PC-9 (cell line): ENCODE data around the gene BRAF. TPM values are rescaled to one million over a fixed set of nuclear protein-coding genes. Genes with fewer than 3 reads are reported as not detected.

ENCODE experiments used
- BruUV-seq: library from RNA; stranded (reverse); fragments of 400-500 nt; replicated peaks from 2 replicates; lab custom pipeline; 2021; lab: Mats Ljungman, UMichigan
- CTCF ChIA-PET: fragments of 300-600 bp; sonication (Branson Sonifier 250); formaldehyde crosslinking; loops from one replicate; lab custom pipeline; 2022; ENCODE audit warnings: antibody characterized with exemption; lab: Charles Lee
- POLR2A ChIA-PET: fragments of 300-600 bp; sonication (Branson Sonifier 250); formaldehyde crosslinking; loops from one replicate; lab custom pipeline; 2022; ENCODE audit warnings: antibody characterized with exemption; ENCODE audit not compliant: unreplicated experiment; lab: Charles Lee
- DNase-seq, 2 experiments: peaks; one replicate each; pipeline versions ENCODE4 v3.0.0 to v3.0.0-alpha.2; 2015 to 2022; ENCODE audit warnings: mixed read lengths in 1 of 2
- H2AFZ ChIP-seq: fragments of 200-600 bp; sonication (generic); 2 replicates; pipeline ENCODE4 v1.8.1; 2017; ENCODE audit warnings: antibody characterized with exemption
- H3F3A ChIP-seq: fragments of 200-600 bp; sonication (generic); 2 replicates; pipeline ENCODE4 v1.8.1; 2017; ENCODE audit warnings: antibody characterized with exemption, mild to moderate bottlenecking, low read depth; ENCODE audit not compliant: insufficient read depth
- H3K27ac ChIP-seq: fragments of 200-600 bp; sonication (generic); 2 replicates; pipeline ENCODE4 v1.6.1; 2016; ENCODE audit warnings: mixed run types
- H3K27me3 ChIP-seq: fragments of 200-600 bp; sonication (generic); 2 replicates; pipeline ENCODE4 v1.6.1; 2016; ENCODE audit warnings: low read depth, mixed run types; ENCODE audit not compliant: insufficient read depth
- H3K36me3 ChIP-seq: fragments of 200-600 bp; sonication (generic); 2 replicates; pipeline ENCODE4 v1.6.1; 2016; ENCODE audit warnings: low read depth, mixed run types
- H3K4me1 ChIP-seq: fragments of 200-600 bp; sonication (generic); replicated peaks from 2 replicates; pipeline ENCODE4 v1.6.1; 2016; ENCODE audit warnings: mixed run types; ENCODE audit not compliant: insufficient read depth
- H3K4me2 ChIP-seq: fragments of 200-600 bp; sonication (generic); 2 replicates; pipeline ENCODE4 v1.6.1; 2017; ENCODE audit warnings: mixed run types
- H3K4me3 ChIP-seq: fragments of 200-600 bp; sonication (generic); 2 replicates; pipeline ENCODE4 v1.6.1; 2016; ENCODE audit warnings: mixed run types
- H3K79me2 ChIP-seq: fragments of 200-600 bp; sonication (generic); 2 replicates; pipeline ENCODE4 v1.6.1; 2017; ENCODE audit warnings: low read depth, mixed run types
- H3K9me2 ChIP-seq: fragments of 200-600 bp; sonication (generic); 2 replicates; pipeline ENCODE4 v1.8.1; 2017; ENCODE audit warnings: mild to moderate bottlenecking; ENCODE audit not compliant: insufficient read depth
- H3K9me3 ChIP-seq: fragments of 200-600 bp; sonication (generic); 2 replicates; pipeline ENCODE4 v1.8.1; 2016; ENCODE audit warnings: low read depth; ENCODE audit not compliant: insufficient read depth
- H4K20me1 ChIP-seq: fragments of 200-600 bp; sonication (generic); 2 replicates; pipeline ENCODE4 v1.8.1; 2017; ENCODE audit not compliant: insufficient read depth
- EZH2 ChIP-seq: fragments of 200-600 bp; sonication (generic); IDR thresholded peaks from 2 replicates; pipeline ENCODE4 v1.8.0; 2017; ENCODE audit warnings: antibody characterized with exemption, low read depth
- intact Hi-C: fragments of 100-400 bp; cut with micrococcal nuclease; formaldehyde crosslinking; loops from one replicate; pipeline ENCODE4 v1.10.0; 2022; ENCODE audit not compliant: unreplicated experiment
- total RNA-seq: library from RNA; stranded (reverse); gene quantifications from 2 replicates; pipeline ENCODE4 v1.2.3, GENCODE V29; 2021
- TF ChIP-seq, protein P1 (sequence below): fragments of 200-600 bp; sonication (generic); conservative IDR thresholded peaks from 2 replicates; pipeline ENCODE4 v1.6.1; 2017; ENCODE audit warnings: mixed run types, antibody characterized with exemption, mild to moderate bottlenecking, moderate library complexity

BRAF gene
- total RNA-seq, 1 experiment from 2014 or later, result 56.9 TPM

DNA sequence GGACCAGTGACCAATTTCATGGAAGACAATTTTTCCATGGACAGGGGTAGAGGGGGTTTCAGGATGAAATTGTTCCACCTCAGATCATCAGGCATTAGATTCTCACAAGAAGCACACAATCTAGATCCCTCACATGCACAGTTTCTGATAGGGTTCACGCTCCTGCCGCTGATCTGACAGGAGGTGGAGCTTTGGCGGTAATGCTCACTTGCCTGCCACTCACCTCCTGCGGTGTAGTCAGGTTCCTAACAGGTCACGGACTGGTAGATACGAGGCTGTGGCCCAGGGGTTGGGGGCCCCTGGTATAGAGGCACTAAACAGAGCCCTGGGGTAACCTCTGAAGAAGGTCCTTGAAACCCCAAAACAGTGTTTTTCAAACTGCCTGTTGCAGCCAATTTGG, 6.5 kb downstream of the BRAF start:
- intact Hi-C loops, result no loop called here
- Histone ChIP-seq H3K27ac (no peak overlapping the region), H4K20me1 (peaks cover 39% of the 10 kb centered on the region), H3K4me1 (peaks cover 41% of the 10 kb centered on the region), H3K79me2 (peaks cover 96% of the 10 kb centered on the region), H3K9me3 (no peaks in the 10 kb centered on the region; the same call in 1 of the 2 replicates), H3K36me3 (no peaks in the 10 kb centered on the region; the same call in 1 of the 2 replicates), H3K4me3 (no peak overlapping the region), H2AFZ (no peak overlapping the region), H3K27me3 (no peaks in the 10 kb centered on the region), H3K9me2 (no peaks in the 10 kb centered on the region), H3K4me2 (no peak overlapping the region), H3F3A (peaks cover 18% of the 10 kb centered on the region; the same call in 1 of the 2 replicates)
- BruUV-seq, result no TSS peak
- CTCF ChIA-PET, result no interaction called here
- DNase-seq, result no peak
- POLR2A ChIA-PET, result no interaction called here
- TF ChIP-seq, protein P1, sequence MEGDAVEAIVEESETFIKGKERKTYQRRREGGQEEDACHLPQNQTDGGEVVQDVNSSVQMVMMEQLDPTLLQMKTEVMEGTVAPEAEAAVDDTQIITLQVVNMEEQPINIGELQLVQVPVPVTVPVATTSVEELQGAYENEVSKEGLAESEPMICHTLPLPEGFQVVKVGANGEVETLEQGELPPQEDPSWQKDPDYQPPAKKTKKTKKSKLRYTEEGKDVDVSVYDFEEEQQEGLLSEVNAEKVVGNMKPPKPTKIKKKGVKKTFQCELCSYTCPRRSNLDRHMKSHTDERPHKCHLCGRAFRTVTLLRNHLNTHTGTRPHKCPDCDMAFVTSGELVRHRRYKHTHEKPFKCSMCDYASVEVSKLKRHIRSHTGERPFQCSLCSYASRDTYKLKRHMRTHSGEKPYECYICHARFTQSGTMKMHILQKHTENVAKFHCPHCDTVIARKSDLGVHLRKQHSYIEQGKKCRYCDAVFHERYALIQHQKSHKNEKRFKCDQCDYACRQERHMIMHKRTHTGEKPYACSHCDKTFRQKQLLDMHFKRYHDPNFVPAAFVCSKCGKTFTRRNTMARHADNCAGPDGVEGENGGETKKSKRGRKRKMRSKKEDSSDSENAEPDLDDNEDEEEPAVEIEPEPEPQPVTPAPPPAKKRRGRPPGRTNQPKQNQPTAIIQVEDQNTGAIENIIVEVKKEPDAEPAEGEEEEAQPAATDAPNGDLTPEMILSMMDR, result no peak
- no peak for TF ChIP-seq EZH2

DNA sequence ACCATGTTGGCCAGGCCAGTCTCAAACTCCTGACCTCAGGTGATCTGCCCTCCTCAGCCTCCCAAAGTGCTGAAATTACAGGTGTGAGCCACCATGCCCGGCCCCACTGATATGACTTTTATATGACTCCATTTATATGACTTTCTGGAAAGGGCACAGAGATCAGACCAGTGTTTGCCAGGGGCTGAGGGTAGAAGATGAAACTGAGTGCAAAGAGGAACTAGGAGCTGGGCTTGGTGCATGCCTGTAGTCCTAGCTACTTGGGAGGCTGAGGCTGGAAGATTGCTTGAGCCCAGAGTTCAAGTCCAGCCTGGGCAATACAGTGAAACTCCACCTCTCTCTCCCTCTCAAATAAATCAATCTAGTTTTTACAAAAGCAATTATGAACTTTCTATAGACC, 7.5 kb downstream of the BRAF start:
- H3K4me3 ChIP-seq, result no peak overlapping the region
- CTCF ChIA-PET, result no interaction called here
- TF ChIP-seq EZH2, result no peak
- TF ChIP-seq, protein P1, result no peak
- POLR2A ChIA-PET, result no interaction called here
- H3K4me1 ChIP-seq, result peaks cover 41% of the 10 kb centered on the region
- BruUV-seq, result no TSS peak
- H3K9me3 ChIP-seq, result no peaks in the 10 kb centered on the region; the same call in 1 of the 2 replicates
- peaks cover 95% of the 10 kb centered on the region for H3K79me2 ChIP-seq
- peaks cover 39% of the 10 kb centered on the region for H4K20me1 ChIP-seq
- H3K27me3 ChIP-seq, result no peaks in the 10 kb centered on the region
- peaks cover 15% of the 10 kb centered on the region; the same call in 1 of the 2 replicates for H3F3A ChIP-seq
- H2AFZ ChIP-seq, result no peak overlapping the region
- H3K9me2 ChIP-seq, result no peaks in the 10 kb centered on the region
- intact Hi-C loops, result no loop called here
- no peak for DNase-seq
- no peak overlapping the region for H3K27ac ChIP-seq
- no peak overlapping the region for H3K4me2 ChIP-seq
- no peaks in the 10 kb centered on the region; the same call in 1 of the 2 replicates for H3K36me3 ChIP-seq

DNA sequence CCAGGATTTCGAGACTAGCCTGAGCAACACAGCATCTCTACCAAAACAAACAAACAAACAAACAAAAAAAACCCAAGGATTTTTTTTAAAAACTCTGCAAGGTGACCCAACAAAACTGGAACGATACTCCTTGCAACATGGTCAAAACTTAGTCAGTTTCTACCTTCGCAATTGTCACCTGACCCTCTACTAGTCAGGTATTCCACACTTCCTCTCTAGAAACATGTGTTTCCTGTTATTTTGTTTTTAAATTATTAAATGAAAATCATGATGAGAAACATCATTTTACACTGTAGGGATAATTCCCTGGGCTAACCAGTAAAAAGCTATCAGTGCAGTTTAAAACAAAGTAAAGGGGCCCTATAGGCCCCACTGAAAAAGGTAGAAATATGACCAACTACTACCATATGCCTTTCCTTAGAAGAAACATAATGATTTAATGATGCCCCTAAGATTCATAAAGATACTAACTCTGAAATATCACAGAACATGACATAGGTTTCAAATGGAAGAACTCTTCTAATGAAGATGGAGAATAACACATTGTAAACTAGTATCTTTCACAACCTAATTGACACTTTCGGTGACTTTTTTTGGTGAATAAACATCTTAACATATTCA, 8.7 kb downstream of the BRAF start:
- Histone ChIP-seq H3K9me2 (no peaks in the 10 kb centered on the region), H3K27me3 (no peaks in the 10 kb centered on the region), H3K4me3 (no peak overlapping the region), H3K4me1 (peaks cover 34% of the 10 kb centered on the region), H3K36me3 (no peaks in the 10 kb centered on the region; the same call in 1 of the 2 replicates), H3F3A (peaks cover 12% of the 10 kb centered on the region; the same call in 1 of the 2 replicates), H2AFZ (no peak overlapping the region), H3K9me3 (no peaks in the 10 kb centered on the region; the same call in 1 of the 2 replicates), H3K4me2 (no peak overlapping the region), H4K20me1 (peaks cover 36% of the 10 kb centered on the region), H3K27ac (no peak overlapping the region), H3K79me2 (peaks cover 95% of the 10 kb centered on the region)
- no TSS peak for BruUV-seq
- no peak for DNase-seq
- intact Hi-C loops, result no loop called here
- TF ChIP-seq EZH2, result no peak
- TF ChIP-seq, protein P1, result no peak
- POLR2A ChIA-PET, result no interaction called here
- CTCF ChIA-PET, result no interaction called here
